ENCODE measurements around the gene PI4KA.
"Not testable (repeated sequence)": the region's sequence is repeated elsewhere in the genome, so short reads cannot be mapped to it uniquely, and the experiment has no call there.

Gene PI4KA

DNA sequence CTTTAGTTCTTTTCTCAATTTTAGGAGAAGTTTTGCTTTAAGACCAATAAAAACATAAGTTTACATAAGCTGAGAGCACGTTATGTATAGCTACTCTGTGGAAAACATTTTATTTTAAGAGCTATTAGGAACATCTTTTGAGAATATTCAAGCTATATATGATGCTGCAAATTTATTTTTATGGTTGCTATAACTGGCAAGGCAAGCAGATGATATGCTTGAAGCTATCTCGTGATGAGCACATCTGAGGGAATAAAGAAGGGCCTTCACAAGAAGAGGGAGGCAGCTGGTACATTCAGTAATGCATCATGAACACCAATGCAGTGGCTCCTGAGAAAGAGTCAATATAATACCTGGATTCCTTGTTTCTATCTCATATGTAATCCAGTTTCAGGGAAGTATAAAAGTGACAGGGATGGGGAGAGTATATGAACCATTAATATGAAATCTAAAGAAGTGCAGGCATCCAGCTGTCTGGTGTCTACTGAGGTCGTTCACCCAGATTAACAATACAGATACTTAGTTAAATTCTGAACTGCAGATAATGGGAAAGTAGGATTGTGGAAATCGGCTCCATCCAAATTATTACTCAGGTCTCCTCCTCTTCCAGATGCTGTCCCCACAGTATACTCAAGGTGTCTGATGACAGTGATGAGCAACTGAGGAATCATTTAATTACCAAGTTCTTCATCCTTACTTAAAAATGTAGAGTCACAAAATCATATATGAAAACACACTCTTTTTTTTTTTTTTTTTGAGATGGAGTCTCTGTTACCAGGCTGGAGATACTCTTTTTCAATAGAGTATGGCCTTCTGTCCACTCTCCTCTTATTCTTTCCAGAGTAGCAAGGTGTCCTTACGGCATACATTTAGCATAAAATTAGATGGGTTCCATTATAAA is 185.1 kb downstream of the PI4KA start:
- DNase-seq (ENCODE audit: insufficient read length, low spot score), result no peak
- FAIRE-seq, result no peak

DNA sequence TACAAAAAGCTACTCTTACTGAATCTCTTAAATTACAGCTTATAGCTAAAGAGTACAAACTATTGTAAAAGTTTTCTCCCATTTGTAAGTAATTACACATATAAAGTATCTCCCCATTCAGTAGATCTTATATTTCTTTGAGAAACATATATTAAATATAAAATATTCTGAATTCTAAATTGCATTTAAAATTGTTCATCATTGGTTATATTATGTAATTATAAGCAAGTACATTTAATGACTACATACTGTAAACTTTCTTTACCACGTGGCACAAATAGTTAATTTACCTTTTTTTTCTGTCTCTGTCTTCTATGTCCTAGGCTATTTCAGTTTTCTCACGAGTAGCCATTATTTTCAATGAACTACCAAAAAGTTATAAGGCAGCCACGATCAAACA is 185.9 kb downstream of the PI4KA start:
- no peak for DNase-seq (ENCODE audit: insufficient read length, low spot score)
- FAIRE-seq, result no peak

DNA sequence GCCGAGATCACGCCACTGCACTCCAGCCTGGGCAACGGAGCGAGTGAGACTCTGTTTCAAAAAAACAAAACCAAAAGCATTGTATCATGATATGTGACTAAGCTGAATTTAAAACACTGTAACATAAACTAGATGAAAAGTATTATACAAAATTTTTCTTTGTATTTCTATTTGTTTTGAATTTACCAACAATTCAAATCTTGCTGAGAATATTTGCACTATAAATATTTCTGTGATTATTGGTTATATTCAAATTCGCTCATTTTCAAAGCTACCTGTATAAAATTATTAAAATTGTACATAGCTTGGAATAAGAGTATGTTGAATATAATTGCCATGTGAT is 186.6 kb downstream of the PI4KA start:
- no peak for FAIRE-seq
- DNase-seq (ENCODE audit: insufficient read length, low spot score), result no peak

DNA sequence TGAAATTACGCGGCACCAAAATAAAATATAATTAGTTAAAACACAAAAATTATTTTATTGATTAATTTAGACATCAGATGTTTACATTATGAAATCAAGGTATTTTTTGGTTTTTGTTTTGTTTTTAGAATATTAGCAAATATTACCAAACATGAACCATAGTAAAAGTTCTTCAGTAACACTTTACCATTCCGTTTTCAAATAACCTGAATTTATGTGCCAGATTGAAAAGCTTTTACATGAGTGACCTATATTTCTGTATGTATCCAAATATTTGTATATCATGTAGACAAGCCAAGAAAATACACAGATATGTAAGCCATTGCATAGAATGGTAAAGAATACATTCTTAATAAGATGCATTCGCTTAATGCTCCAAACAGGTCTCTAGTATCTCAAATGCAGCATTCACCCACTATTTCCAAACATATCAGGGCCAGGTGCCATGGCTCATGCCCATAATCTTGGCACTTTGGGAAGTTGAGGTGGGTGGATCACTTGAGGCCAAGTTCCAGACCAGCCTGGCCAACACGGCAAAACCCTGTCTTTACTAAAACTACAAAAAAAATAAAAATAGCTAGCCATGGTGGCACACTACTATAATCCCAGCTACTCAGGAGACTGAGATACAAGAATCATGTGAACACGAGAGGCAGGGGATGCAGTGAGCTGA is 187.1 kb downstream of the PI4KA start:
- FAIRE-seq (no peak), DNase-seq (ENCODE audit: insufficient read length, low spot score) (no peak)

DNA sequence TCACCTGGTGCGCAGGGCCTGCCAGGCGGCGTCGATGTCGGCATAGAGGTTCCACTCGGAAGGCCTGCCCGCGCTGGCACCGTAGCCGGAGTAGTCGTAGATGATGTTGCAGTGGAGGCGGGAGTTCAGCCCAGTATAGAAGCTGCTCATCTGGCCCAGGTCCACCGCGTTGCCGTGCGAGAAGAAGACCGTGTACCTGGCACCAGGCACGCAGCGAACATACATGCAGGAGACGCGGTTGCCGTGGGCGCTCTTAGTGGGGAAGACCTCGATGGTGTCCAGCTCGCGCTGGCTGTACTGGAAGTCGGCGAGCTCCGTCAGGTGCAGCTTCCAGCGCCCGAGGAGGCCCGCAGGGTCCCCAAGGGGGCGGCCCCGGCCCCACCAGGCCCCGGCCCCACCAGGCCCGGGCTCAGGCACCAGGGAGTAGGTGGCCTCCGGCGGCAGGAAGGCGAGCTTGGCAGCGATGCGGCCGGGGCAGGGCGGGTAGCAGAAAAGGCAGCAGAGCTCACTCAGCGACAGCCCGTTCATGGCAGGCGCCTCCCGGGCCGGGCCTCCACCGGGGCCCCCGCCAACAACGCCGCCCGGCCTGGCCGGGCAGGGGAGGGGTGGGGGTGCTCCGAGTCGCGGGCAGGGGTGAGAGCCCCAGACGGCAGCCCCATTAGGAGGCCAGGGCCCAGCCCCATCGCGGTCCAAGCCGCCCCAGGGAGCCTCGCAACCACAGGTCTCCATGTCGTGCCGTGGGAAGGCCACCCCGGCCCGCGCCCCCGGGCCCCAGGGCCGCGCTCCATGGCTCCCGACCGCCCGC is 188.0 kb downstream of the PI4KA start:
- not testable (repeated sequence) for DNase-seq (ENCODE audit: insufficient read length, low spot score)

DNA sequence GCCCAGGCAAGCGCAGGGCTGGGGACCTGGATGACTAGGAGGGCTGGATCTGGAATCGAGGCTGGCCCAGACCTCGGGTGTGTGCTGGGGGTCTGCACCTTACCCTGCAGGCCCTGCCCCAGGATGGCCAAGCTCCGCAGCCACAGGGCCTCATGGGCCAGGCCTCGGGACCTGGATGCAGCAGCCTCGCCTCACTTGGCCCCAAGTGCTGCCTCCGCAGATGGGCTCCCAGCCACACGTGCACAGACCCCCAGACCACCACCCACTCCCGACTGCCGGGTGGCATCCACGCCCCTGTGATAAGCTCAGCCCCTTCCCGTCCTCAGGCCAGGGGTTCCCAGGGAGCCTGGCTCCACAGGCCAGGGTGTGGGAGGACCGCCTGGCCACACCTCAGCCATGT is 188.7 kb downstream of the PI4KA start:
- DNase-seq (ENCODE audit: insufficient read length, low spot score), result not testable (repeated sequence)

More for the DNA sequence above, 188.0 kb downstream of the PI4KA start:
- FAIRE-seq, result not testable (repeated sequence)

DNA sequence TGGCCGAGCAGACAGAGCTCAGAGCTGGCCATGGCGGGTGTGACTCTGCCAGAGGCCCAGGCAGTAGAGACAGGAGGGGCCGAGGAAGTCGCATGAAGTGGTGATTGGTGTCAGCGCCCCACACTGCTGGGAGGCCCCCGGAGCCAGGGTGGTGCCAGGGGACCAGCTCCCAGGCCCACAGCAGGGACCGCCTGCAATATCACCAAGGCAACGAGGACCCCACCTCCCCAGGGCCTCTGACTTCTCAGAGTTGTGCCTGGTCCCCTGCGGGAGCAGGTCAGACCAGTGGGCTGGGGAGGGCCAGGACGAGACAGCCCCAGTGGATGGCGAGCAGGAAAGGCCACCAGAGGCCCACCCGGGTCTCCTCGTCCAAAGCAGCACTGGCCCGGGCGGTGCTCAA is 189.1 kb downstream of the PI4KA start:
- not testable (repeated sequence) for DNase-seq (ENCODE audit: insufficient read length, low spot score); FAIRE-seq

More for the DNA sequence above, 188.7 kb downstream of the PI4KA start:
- FAIRE-seq, result not testable (repeated sequence)

DNA sequence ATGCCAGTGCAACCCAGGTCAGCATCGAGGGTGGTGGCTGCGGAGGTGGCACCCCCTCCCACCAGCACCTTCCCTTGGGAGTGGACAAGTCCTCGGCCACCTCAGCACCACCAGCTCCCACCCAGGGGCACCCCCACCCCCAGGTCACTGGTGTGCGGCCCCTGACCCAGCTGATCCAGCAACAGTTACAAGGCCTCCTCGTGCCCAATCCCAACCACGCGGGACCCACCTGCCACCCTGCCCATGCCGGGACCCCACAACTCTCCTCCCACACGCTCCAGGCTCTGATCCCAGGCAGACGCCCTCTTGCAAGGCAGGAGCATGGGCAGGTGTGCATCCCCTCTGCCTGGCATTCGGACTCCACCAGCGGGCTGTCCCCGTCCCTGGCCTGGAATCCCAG is 189.8 kb downstream of the PI4KA start:
- not testable (repeated sequence) for FAIRE-seq; DNase-seq (ENCODE audit: insufficient read length, low spot score)

DNA sequence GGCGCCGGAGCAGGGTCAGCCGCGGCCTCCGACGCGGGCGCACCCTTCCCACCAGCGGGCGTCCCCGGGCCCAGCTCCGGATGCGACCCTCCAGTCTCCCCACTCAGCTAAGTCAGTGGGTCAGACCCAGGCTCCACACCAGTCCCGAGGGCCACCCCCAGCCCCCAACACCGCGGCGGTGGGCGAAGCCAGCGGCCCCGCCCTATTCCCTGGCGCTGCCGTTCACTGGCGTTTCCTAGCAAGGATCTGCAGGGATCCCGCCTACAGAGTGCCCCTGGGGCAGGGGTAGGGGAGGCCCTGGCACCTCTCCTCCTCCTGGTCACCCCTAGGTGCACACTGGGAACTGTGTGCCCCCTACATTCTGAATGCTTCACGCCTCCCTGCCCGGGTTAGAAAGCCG is 190.4 kb downstream of the PI4KA start:
- not testable (repeated sequence) for DNase-seq (ENCODE audit: insufficient read length, low spot score); FAIRE-seq

DNA sequence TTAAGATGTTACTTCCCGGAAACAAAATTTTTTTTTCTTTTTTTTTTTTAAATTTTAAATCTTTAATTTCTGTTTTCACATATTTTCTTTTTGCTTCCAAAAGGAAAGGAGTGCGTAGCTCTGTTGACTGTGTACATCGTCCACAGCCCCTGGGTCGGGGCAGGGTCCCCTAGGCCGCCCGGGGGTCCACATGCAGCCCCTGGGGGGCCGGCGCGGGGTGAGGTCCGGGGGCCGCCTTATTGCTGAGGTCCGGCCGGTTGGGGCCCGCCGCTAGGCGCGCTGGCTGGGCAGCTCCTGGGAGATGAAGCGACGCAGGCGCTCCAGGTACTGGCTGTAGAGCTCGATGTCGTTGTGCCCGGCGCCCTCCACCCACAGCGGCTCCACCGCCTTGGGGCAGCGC is 191.1 kb downstream of the PI4KA start:
- not testable (repeated sequence) for FAIRE-seq; DNase-seq (ENCODE audit: insufficient read length, low spot score)

DNA sequence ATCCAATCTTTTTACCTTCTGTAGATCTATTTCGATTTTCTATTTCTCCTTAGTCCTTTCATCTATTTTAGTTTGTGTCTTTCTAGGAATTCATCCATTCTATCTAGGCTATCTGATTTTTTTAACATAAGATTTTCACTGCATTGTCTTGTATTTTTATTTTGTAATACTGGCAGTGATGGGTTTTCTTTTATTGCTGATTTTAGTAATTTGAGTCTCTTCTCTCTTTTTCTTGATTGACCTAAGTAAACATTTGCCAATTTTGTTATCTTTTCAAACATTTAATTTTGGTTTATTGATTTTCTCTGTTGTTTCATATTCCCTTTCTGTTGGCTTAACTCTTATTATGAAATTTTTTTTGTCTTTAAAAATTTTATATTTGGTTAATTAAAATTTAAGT is 192.1 kb downstream of the PI4KA start:
- FAIRE-seq (no peak), DNase-seq (ENCODE audit: insufficient read length, low spot score) (no peak)

DNA sequence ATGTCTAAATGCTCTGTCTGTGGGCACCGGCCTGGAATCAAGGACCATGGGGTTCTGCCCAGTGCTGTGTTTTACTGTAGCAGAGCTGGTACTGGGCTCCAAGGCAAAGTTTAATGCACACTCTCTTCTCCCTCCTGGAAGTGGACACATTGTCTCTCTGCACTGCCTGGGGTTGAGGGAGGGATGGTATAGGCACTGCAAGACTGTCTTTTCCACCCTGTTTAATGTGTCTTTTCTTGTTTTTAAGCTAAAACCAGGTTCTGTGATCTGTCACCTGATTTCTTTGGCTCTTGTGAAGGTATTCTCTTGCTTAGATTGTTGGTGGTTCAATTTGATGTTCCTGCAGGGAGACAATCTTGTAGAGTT is 194.0 kb downstream of the PI4KA start:
- DNase-seq (ENCODE audit: insufficient read length, low spot score), result no peak
- no peak for FAIRE-seq

DNA sequence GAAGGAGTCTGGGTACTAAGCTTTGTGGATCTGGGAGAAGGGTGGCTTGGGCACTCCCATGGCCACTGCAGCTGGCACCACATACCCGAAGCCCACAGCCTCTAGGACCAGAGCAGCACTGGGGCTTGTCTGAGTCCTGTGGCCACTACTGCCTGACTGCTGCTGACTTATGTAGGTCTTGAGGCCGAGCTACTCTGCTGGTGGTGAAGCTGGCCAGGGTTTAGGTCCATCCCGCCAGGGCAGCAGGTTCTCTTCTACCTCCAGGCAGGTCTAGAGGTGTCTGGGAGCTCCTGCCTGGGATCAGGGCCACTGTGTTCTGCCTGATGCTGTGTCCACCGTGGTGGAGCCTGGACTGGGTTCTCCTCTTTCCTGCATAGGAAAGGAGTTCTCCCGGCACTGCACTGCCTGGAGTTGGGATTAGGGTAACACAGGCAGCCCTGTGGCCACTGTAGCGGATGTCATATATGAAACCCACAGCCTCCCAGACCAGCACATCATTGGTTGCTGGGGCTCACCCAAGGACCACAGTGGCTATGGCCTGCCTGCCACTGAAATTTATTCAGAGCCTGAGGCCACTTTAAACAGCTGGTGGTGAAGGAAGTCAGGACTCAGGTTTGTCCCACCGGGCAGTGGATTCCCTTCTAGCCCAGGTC is 194.5 kb downstream of the PI4KA start:
- FAIRE-seq, result no peak
- no peak for DNase-seq (ENCODE audit: insufficient read length, low spot score)

DNA sequence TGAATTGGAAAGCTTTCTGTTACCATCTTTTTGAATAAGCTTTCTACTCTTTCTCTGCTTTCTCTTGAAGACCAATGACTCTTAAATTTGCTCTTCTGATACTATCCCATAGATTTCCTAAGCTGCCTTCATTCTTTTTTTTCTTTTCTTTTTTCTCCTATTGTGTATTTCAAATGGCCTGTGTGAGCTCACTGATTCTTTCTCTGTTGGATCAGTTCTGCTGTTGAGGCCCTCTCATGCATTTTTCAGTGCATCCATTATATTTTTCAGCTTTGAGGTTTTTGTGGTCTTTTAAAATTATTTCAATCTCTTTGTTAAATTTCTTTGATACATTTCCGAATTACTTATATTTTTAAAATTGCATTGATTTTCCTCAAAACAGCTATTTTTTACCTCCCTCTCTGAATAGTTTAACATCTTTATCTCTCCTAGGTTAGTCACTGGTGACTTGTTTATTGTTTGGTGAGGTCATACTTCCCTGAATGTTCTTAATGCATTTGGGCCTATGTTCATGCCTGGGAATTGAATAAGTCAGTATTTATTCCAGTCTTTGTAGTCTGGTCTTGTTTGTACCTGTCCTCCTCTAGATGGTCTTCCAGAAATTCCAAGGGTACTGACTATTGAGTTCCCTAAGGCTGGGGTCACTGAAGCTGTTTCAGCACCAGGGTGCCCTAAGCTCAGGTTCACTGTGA is 195.3 kb downstream of the PI4KA start:
- no peak for DNase-seq (ENCODE audit: insufficient read length, low spot score)
- FAIRE-seq, result no peak

DNA sequence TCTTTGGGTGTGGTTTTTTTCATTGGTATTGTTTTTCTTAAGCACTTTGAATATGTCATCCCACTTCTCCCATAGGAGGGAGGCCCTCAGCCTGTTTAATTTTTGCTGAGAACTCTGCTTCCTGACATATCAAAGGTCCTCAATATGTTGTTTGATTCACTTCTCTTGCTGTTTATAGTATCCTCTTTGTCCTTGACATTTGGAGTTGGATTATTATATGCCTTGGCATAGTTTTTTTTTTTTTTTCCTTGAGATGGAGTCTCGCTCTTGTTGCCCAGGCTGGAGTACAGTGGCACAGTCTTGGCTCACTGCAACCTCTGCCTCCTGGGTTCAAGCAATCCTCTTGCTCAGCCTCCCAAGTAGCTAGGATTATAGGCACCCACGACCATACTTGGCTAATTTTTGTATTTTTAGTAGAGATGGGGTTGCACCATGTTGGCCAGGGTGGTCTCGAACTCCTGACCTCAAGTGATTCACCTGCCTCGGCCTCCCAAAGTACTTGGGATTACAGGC is 196.0 kb downstream of the PI4KA start:
- not testable (repeated sequence) for DNase-seq (ENCODE audit: insufficient read length, low spot score); FAIRE-seq

DNA sequence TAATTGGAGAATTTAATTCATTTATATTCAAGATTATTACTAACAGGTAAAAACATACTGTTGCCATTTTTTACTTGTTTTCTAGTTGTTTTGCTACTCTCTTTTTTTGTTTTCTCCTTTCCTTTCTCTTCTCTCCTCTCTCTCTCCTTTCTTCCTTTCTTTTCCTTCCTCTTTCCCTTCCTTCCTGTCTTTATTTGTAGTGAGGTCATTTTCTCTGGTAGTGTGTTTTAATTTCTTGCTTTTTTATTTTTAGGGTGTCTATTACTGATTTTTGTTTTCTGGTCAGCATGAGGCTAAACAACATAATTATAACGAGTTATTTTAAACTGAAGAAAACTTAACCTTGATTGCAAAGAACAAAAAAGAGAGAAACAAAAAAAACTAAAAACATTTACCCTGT is 197.1 kb downstream of the PI4KA start:
- no peak for FAIRE-seq

DNA sequence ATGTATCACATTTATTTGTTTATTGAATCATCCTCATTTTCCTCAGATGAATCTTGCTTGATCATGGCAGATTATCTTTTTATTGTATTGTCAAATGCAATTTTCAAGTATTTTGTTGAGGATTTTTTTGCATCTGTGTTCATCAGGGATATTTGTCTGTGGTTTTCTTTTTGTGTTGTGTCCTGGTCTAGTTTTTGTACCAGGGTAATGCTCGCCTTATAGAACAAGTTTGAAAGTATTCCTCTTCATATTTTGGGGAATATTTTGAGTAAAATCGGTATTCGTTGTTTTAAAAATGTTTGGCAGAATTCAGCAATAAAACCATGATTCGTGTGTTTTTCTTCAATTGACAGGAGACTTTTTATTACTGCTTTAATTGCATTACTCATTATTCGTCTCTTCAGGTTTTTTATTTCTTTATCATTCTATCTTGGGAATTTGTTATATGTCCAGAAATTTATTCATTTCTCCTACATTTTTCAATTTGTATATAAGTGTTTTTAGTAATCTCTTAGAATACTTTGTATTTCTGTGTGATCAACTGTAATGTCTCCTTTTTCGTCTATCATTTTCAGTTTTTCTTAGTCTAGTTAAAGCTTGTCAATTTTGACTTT is 198.1 kb downstream of the PI4KA start:
- no peak for DNase-seq (ENCODE audit: insufficient read length, low spot score)
- FAIRE-seq, result no peak

More for the DNA sequence above, 197.1 kb downstream of the PI4KA start:
- DNase-seq (ENCODE audit: insufficient read length, low spot score), result no peak

DNA sequence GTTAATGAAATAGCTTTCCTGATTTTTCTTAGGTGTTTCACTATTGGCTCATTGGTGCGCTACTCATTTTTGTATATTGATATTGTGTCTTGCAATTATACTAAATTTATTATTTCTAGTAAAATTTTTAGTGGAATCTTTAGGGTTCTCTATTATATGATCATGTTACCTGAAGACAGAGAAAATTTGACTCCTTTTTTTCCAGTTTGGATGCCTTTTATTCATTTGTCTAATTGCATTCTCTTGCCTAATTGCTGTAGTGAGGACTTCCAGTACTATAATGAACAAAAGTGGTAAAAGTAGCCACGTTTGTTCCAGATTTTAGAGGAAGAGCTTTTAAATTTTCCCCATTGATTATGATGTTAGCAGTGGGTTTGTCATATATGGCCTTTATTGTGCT is 198.7 kb downstream of the PI4KA start:
- FAIRE-seq, result no peak
- no peak for DNase-seq (ENCODE audit: insufficient read length, low spot score)

DNA sequence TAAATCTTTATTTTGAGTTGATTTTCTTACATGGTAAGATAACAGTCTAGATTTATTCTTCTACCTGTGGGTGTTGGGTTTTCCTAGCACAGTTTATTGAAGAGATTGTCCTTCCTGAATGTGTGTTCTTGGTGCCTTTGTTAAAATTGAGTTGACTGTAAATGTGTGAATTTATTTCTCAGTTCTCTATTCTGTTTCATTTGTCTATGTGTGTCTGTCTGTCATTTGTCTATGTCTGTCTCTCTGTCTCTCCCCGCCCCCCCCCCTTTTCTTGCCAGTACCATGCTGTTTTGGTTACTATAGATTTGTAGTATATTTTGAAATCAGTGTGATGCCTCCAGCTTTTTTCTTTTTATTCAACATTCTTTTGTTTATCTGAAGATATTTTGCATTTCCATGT is 199.4 kb downstream of the PI4KA start:
- FAIRE-seq (no peak), DNase-seq (ENCODE audit: insufficient read length, low spot score) (no peak)

Measured in HTR-8/SVneo (cell line).